Upper lobe of right lung (tissue), 1 donor: ENCODE measurements around the gene GPR45. TPM values are rescaled to one million over a fixed set of nuclear protein-coding genes. Genes with fewer than 3 reads are reported as not detected.

Experiments
- ATAC-seq: fragments of 200-7000 bp; cut with Tn5 transposase; one replicate; pipeline ENCODE4 v1.9.1; 2020; ENCODE audit warnings: mild to moderate bottlenecking, moderate library complexity
- DNase-seq: peaks from one replicate; pipeline ENCODE4 v3.0.0-alpha.2; 2020
- H3K27ac ChIP-seq: fragments of 200-600 bp; one replicate; pipeline ENCODE4 v1.8.0; 2022
- H3K27me3 ChIP-seq: fragments of 200-600 bp; one replicate; pipeline ENCODE4 v1.8.0; 2022; ENCODE audit warnings: mild to moderate bottlenecking
- H3K36me3 ChIP-seq: fragments of 200-600 bp; one replicate; pipeline ENCODE4 v1.8.0; 2022
- H3K4me1 ChIP-seq: fragments of 200-600 bp; one replicate; pipeline ENCODE4 v1.8.0; 2022
- H3K4me3 ChIP-seq: fragments of 200-600 bp; one replicate; pipeline ENCODE4 v1.8.0; 2022; ENCODE audit warnings: mild to moderate bottlenecking
- H3K9me3 ChIP-seq: fragments of 200-600 bp; one replicate; pipeline ENCODE4 v1.8.0; 2022
- intact Hi-C: fragments of 100-400 bp; cut with DNase I; formaldehyde crosslinking; loops from one replicate; pipeline ENCODE4 v1.11.0; 2022
- total RNA-seq: library from RNA; stranded (reverse); fragmentation: NEBNext Ultra II Directional; extraction: Animal tissue kit (Norgen Biotek cat#: 25700); gene quantifications from one replicate; pipeline ENCODE4 v1.2.1, GENCODE V29; 2021
- TF ChIP-seq, protein P1 (sequence below): fragments of 200-600 bp; IDR thresholded peaks from one replicate; pipeline ENCODE4 v1.8.0; 2022; ENCODE audit warnings: antibody characterized with exemption
- donor health status: DM: no; HTN: yes; CAD: no; lungs with severe emphysema.

Gene GPR45
- total RNA-seq, 1 donor from 2014 or later, result not detected

DNA sequence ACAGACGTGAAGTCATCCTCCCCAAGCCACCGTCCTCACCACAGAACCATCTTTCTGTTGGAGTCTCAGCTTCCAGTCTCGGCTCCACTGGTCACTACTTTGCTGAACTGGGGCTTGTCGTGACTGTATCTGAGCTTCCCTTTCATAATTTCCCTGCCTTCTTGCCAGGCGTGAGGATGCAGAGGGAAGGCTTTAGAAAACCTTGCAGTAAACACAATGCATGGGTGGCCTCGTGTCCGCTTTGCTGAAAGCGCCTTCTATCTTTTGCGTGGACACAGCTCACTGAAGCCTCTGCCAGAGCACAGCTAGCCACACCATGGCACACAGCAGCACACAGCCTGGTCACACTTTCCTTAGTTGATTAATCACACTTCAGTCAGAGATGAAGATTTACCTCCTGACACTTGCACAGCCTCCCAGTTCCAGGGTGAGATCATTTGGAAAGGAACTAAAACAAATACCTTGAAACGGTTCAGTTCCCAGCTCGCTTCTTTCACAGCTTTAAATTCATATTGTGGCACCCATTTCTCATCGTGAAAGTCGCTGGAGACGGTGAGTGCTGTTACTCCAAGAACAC, 2.8 kb upstream of the GPR45 start:
- Histone ChIP-seq H3K36me3 (no peaks in the 10 kb centered on the region), H3K4me3 (no peak overlapping the region), H3K9me3 (no peaks in the 10 kb centered on the region), H3K4me1 (peaks cover 8% of the 10 kb centered on the region), H3K27me3 (peaks cover 6% of the 10 kb centered on the region), H3K27ac (no peak overlapping the region)
- ATAC-seq (no peak), DNase-seq (no peak)
- intact Hi-C loops, result loop anchor here (5.0 kb wide), 1 partner anchor 121 kb away; no protein-coding TSS in a partner anchor
- TF ChIP-seq, protein P1, sequence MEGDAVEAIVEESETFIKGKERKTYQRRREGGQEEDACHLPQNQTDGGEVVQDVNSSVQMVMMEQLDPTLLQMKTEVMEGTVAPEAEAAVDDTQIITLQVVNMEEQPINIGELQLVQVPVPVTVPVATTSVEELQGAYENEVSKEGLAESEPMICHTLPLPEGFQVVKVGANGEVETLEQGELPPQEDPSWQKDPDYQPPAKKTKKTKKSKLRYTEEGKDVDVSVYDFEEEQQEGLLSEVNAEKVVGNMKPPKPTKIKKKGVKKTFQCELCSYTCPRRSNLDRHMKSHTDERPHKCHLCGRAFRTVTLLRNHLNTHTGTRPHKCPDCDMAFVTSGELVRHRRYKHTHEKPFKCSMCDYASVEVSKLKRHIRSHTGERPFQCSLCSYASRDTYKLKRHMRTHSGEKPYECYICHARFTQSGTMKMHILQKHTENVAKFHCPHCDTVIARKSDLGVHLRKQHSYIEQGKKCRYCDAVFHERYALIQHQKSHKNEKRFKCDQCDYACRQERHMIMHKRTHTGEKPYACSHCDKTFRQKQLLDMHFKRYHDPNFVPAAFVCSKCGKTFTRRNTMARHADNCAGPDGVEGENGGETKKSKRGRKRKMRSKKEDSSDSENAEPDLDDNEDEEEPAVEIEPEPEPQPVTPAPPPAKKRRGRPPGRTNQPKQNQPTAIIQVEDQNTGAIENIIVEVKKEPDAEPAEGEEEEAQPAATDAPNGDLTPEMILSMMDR, result no peak

DNA sequence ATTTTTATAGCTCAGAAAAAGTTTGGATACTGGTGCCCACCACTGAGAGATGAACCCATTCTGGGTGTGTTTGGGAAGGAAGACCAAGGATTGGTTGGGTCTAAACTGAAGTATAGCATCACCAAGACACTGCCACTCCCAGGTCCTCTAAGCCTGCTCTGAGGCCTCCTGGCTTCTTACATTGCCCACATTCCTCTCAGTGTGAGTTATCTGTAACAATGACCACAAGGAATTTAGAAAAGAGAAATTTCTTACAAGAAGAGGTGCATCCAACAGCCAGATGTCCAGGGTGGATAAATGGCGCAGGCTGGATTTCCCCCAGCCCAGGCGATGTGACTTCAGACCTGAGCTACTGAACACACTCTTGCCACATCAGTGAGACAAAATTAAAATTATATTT, 1.6 kb upstream of the GPR45 start:
- TF ChIP-seq, protein P1, result no peak
- DNase-seq, result no peak
- H3K4me3 ChIP-seq, result no peak overlapping the region
- intact Hi-C loops, result loop anchor here (5.0 kb wide), 1 partner anchor 123 kb away; no protein-coding TSS in a partner anchor
- H3K36me3 ChIP-seq, result no peaks in the 10 kb centered on the region
- no peak for ATAC-seq
- H3K27ac ChIP-seq, result no peak overlapping the region
- H3K9me3 ChIP-seq, result no peaks in the 10 kb centered on the region
- peaks cover 6% of the 10 kb centered on the region for H3K27me3 ChIP-seq
- H3K4me1 ChIP-seq, result peaks cover 8% of the 10 kb centered on the region

DNA sequence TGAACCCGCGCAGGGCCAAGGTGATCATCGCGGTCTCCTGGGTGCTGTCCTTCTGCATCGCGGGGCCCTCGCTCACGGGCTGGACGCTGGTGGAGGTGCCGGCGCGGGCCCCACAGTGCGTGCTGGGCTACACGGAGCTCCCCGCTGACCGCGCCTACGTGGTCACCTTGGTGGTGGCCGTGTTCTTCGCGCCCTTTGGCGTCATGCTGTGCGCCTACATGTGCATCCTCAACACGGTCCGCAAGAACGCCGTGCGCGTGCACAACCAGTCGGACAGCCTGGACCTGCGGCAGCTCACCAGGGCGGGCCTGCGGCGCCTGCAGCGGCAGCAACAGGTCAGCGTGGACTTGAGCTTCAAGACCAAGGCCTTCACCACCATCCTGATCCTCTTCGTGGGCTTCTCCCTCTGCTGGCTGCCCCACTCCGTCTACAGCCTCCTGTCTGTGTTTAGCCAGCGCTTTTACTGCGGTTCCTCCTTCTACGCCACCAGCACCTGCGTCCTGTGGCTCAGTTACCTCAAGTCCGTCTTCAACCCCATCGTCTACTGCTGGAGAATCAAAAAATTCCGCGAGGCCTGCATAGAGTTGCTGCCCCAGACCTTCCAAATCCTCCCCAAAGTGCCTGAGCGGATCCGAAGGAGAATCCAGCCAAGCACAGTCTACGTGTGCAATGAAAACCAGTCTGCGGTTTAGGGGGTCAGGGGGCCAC, 897 bp downstream of the GPR45 start:
- no peak overlapping the region for H3K27ac ChIP-seq
- no peak for DNase-seq
- ATAC-seq, result peak; percentile 13
- H3K9me3 ChIP-seq, result no peaks in the 10 kb centered on the region
- no peaks in the 10 kb centered on the region for H3K27me3 ChIP-seq
- no peaks in the 10 kb centered on the region for H3K36me3 ChIP-seq
- peaks cover 4% of the 10 kb centered on the region for H3K4me1 ChIP-seq
- H3K4me3 ChIP-seq, result no peak overlapping the region
- TF ChIP-seq, protein P1, result no peak
- intact Hi-C loops, result no loop called here

- no peaks in the 10 kb centered on the region for H3K9me3 ChIP-seq
- no peaks in the 10 kb centered on the region for H3K27me3 ChIP-seq
- H3K4me3 ChIP-seq, result no peak overlapping the region
- no peaks in the 10 kb centered on the region for H3K36me3 ChIP-seq
- H3K27ac ChIP-seq, result no peak overlapping the region
- DNase-seq (no peak), ATAC-seq (no peak)
- TF ChIP-seq, protein P1, result no peak
- intact Hi-C loops, result no loop called here
- no peaks in the 10 kb centered on the region for H3K4me1 ChIP-seq
Observed at GRCh38 chr2:105243961-105244360, 2.4 kb downstream of the GPR45 start.

- no peaks in the 10 kb centered on the region for H3K4me1 ChIP-seq
- H3K9me3 ChIP-seq, result no peaks in the 10 kb centered on the region
- no peaks in the 10 kb centered on the region for H3K36me3 ChIP-seq
- H3K27ac ChIP-seq, result no peak overlapping the region
- H3K27me3 ChIP-seq, result no peaks in the 10 kb centered on the region
- intact Hi-C loops, result no loop called here
- TF ChIP-seq, protein P1, result no peak
- no peak for ATAC-seq
- DNase-seq, result no peak
- H3K4me3 ChIP-seq, result no peak overlapping the region
Observed at GRCh38 chr2:105244451-105244850, 2.9 kb downstream of the GPR45 start.
